Measurements from ENCODE around the gene CGB8. TPM values are rescaled to one million over a fixed set of nuclear protein-coding genes. Genes with fewer than 3 reads are reported as not detected.
A peak's percentile ranks its signal among the peaks of the same experiment; 100 is the strongest.
"Not testable (repeated sequence)": the region's sequence is repeated elsewhere in the genome, so short reads cannot be mapped to it uniquely, and the experiment has no call there.

Gene CGB8
- total RNA-seq, 2 donors from 2014 or later, result not detected

DNA sequence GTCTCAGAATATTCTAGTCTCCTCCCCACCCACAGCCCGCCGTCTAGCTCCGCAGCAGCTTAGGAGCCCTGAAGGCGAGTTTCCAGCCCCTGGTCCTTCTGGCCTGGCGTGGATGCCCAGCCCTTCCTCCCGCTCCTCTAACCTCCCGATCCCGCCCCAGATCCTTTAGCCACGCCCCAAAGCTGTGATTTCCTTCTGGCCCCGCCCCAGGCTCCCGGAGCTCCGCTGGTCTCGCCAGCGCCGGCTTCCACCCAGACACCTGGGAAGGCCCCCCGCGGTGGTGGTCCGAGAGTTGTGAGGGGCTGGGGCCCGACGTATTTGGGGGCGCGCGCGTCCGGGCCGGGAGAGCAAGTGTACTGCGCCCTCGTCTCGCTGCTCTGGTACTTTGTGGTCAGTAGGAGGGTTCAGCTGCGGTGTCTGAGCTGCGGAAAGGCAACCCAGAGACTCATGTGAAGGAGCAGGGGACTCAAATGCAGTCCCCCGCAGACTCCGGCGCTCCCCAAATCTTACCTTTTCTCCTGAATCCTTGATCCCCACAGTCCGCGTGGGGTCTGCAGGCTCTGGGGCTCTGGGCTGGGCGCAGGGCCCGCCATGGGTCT, 8.8 kb upstream of the CGB8 start, which contains the start of gene CGB7:
Gene CGB7, minus strand, starts transcription at position 114 of the 599 bp plus-strand sequence. CDS start 2,374 bp downstream, outside the sequence.
- peaks cover 15% of the 10 kb centered on the region in 2 donors for H3K4me1 Mint-ChIP-seq (ENCODE audit: low read depth in 2 of 2)
- H3K4me3 Mint-ChIP-seq, result peak within 1 kb of the TSS; percentile 82
- DNase-seq (ENCODE audit: low spot score) (no peak), ATAC-seq (peak; percentile 25 to 48)
- H3K36me3 Mint-ChIP-seq, result no peaks in the 10 kb centered on the region
- H3K9me3 Mint-ChIP-seq, result no peaks in the 10 kb centered on the region
- H3K27ac Mint-ChIP-seq, result peak within 1 kb of the TSS in 1 of 2 donors; percentile 48
- peaks cover 23 to 32% of the 10 kb centered on the region in 2 donors for H3K27me3 Mint-ChIP-seq

DNA sequence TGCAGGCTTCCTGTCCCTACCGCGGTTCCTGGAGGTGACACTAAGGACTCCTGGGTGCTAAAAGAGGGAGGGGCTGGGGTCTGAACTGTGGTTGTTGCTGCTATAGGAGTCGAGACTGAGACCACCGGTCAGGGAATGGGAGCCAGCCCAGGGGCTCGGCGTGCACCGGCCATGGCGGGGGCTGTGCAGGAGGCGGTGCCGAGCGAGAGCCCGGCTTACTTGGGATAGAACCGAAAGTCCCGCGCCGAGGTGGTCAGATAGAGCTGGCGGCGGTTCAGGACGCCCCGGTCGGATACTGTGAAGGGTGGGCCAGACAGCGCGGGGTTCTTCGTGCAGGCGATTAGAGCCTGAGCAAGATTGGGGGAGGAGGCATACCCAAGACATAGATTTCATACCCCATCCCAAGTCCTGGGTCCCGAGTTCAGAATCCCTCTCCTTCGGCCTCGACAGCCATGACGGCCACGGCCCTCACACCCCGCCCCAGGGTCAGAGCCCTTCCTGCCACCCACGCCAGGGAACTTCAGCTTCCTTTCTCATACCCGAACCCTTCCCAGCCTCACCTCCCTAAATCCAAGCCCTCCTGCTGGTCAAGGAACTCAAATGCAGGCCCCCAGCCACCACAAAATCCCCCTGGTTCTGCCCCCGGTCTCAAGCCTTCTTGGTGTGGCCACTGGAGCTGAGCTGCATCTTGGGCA, 8.1 kb upstream of the CGB8 start:
- ATAC-seq, result peak in 1 of 2 donors; percentile 26
- Mint-ChIP-seq H3K4me1 (ENCODE audit: low read depth in 2 of 2) (peaks cover 15% of the 10 kb centered on the region in 2 donors), H3K4me3 (peak overlapping the region; percentile 82), H3K27me3 (peaks cover 23 to 32% of the 10 kb centered on the region in 2 donors), H3K27ac (peak overlapping the region in 1 of 2 donors; percentile 48)
- DNase-seq (ENCODE audit: low spot score); H3K9me3 Mint-ChIP-seq; H3K36me3 Mint-ChIP-seq: not testable (repeated sequence)

DNA sequence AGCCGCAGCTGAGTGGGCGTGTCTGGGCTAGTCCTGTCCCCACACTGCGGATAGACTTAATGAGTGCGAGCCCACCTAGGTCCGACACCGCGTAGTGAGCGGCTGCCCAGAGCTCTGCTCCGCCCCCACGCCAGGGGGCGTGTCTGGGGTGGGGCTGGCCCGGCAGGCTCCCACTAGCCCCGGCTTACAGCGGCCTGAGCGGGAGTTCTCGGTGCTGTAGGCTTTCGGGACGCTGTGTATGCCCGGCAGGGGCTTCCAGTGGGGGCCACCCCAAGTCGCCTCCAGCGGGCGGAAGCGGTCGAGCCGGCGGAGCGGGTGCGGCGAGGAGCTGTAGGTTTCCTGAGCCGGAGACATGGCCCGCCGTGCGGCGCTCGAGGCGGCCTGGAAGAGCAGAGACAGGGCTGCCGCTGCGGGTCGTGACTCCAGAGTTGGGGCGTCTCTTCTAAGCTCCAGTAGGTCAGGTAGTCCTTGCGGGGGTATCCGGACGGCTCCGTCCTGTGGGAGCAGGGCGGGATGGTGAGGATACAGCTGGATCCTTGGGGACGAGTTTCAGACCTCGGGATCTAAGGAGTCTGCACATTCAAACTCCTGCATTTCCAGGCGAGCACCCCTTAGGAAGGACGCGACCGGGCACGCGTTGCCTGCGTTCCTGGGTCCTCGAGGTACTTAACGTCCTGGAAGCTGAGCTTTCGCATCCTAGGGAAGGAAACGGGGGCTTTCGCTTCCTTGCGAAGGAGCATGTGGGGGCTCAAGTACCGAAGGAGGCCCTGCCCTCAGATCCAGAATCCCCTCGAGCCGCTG, 7.4 kb upstream of the CGB8 start:
- Mint-ChIP-seq H3K36me3 (no peaks in the 10 kb centered on the region), H3K4me1 (ENCODE audit: low read depth in 2 of 2) (peaks cover 13 to 15% of the 10 kb centered on the region in 2 donors), H3K27me3 (peaks cover 23 to 32% of the 10 kb centered on the region in 2 donors), H3K27ac (no peak overlapping the region), H3K4me3 (peak overlapping the region; percentile 82), H3K9me3 (no peaks in the 10 kb centered on the region)
- ATAC-seq (peak; percentile 81 to 89), DNase-seq (ENCODE audit: low spot score) (peak; percentile 70)

DNA sequence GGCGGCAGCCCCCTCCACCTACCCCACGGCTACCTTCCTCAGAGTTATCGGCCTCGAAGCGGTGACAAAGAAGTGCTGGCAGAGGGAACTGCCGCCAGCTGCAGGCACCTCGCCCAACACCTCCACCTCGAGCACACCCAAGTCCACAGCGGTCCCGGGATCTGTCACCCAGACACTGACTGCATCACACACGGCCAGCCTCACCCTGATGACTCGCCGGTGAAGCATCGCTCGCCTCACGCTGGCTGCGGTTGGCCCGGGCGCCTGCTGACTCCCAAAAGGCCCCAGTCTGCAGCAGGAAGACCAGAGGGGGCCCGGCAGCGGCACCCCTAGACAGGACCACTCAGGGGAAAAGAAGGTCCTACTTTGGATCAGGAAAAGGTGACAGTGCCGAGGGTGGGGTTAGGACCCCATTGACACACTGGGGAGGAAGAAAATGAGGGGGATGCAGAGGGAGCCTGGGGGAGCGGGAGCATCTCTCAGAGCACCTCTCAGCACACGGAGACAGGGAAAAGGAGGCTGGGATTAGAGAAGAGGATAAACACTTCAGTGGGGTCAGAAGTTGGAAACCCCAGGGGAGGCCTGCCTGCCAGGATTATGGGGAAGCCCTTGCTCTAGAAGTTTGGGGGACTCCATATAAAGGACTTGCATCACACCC, 1.6 kb upstream of the CGB8 start:
- not testable (repeated sequence) for ATAC-seq, H3K4me3 Mint-ChIP-seq

DNA sequence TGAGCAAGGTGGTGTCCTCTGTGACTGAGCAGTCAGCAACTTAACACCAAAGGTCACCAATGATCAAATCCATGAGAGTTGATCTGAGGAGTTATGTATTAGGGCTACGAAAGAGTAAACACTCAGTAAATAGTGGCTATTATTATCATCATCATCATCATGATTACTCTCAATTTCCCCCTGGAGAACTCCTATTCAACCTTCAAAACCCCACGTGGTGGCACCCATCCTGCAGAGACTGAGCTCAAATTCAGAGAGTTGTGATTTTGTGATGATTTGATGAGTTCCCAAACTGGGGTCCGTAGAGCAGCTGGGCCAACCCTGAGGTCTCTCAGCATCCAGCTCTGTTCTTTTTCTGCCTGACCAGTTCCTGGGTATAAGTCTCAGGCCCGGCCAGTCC, 923 bp upstream of the CGB8 start:
- not testable (repeated sequence) for H3K9me3 Mint-ChIP-seq; ATAC-seq; H3K27me3 Mint-ChIP-seq; H3K36me3 Mint-ChIP-seq; H3K27ac Mint-ChIP-seq; H3K4me1 Mint-ChIP-seq (ENCODE audit: low read depth in 2 of 2); DNase-seq (ENCODE audit: low spot score); H3K4me3 Mint-ChIP-seq

More for the DNA sequence above, 1.6 kb upstream of the CGB8 start:
- not testable (repeated sequence) for DNase-seq (ENCODE audit: low spot score); H3K27ac Mint-ChIP-seq; H3K9me3 Mint-ChIP-seq; H3K4me1 Mint-ChIP-seq (ENCODE audit: low read depth in 2 of 2); H3K36me3 Mint-ChIP-seq; H3K27me3 Mint-ChIP-seq

DNA sequence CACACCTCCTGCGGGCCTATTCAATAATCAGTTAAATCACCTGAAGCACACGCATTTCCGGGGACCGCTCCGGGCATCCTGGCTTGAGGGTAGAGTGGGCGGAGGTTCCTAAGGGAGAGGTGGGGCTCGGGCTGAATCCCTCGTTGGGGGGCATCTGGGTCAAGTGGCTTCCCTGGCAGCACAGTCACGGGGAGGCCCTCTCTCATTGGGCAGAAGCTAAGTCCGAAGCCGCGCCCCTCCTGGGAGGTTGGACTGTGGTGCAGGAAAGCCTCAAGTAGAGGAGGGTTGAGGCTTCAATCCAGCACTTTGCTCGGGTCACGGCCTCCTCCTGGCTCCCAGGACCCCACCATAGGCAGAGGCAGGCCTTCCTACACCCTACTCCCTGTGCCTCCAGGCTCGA, 5.4 kb downstream of the CGB8 start, which contains the start of gene CGB5:
Gene CGB5, plus strand, starts transcription at position 301 of the 400 bp plus-strand sequence. CDS start 362 bp downstream, outside the sequence.
- ATAC-seq; H3K4me3 Mint-ChIP-seq; H3K9me3 Mint-ChIP-seq; H3K27me3 Mint-ChIP-seq; H3K4me1 Mint-ChIP-seq (ENCODE audit: low read depth in 2 of 2); H3K27ac Mint-ChIP-seq; DNase-seq (ENCODE audit: low spot score); H3K36me3 Mint-ChIP-seq: not testable (repeated sequence)

DNA sequence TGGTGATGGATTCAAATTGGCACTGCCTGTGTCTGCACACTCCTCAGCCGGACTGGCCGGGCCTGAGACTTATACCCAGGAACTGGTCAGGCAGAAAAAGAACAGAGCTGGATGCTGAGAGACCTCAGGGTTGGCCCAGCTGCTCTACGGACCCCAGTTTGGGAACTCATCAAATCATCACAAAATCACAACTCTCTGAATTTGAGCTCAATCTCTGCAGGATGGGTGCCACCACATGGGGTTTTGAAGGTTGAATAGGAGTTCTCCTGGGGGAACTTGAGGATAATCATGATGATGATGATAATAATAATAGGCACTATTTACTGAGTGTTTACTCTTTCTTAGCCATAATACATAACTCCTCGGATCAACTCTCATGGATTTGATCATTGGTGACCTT, 6.2 kb downstream of the CGB8 start:
- DNase-seq (ENCODE audit: low spot score); H3K36me3 Mint-ChIP-seq; H3K27ac Mint-ChIP-seq; H3K27me3 Mint-ChIP-seq; H3K4me3 Mint-ChIP-seq; H3K4me1 Mint-ChIP-seq (ENCODE audit: low read depth in 2 of 2); H3K9me3 Mint-ChIP-seq; ATAC-seq: not testable (repeated sequence)

DNA sequence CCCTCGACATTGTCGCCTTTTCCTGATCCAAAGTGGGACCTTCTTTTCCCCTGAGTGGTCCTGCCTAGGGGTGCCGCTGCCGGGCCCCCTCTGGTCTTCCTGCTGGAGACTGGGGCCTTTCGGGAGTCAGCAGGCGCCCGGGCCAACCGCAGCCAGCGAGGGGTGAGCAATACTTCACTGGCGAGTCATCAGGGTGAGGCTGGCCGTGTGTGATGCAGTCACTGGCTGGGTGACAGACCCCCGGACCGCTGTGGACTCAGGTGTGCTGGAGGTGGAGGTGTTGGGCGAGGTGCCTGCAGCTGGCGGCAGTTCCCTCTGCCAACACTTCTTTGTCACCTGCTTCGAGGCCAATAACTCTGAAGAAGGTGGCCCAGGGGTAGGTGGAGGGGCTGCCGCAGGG, 6.7 kb downstream of the CGB8 start:
- no peak overlapping the region for H3K27ac Mint-ChIP-seq
- H3K4me1 Mint-ChIP-seq (ENCODE audit: low read depth in 2 of 2), result no peaks in the 10 kb centered on the region
- no peaks in the 10 kb centered on the region for H3K9me3 Mint-ChIP-seq
- no peaks in the 10 kb centered on the region for H3K27me3 Mint-ChIP-seq
- no peaks in the 10 kb centered on the region for H3K36me3 Mint-ChIP-seq
- DNase-seq (ENCODE audit: low spot score), result no peak
- H3K4me3 Mint-ChIP-seq, result no peak overlapping the region
- no peak for ATAC-seq

DNA sequence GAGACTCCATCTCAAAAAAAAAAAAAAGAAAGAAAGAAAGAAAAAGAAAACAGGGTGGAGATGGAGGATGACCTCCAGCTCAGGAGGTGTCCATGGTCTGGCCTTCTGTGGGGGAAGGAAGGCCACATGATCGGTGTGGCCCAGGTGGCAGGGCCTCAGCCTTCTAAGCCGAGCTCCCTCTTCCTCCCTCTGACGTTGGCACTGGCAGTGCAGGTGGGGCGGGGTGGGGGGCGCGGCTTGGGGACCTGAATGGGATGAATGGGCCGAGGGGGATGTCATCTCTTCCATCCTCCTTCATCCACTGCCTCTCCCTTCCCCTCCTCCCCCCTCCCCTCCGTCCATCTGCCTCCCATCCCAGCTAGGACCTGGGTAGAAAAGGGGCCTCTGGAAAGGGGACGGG, 9.2 kb downstream of the CGB8 start:
- H3K4me1 Mint-ChIP-seq (ENCODE audit: low read depth in 2 of 2); DNase-seq (ENCODE audit: low spot score); H3K27ac Mint-ChIP-seq; H3K36me3 Mint-ChIP-seq; H3K27me3 Mint-ChIP-seq; H3K4me3 Mint-ChIP-seq; ATAC-seq; H3K9me3 Mint-ChIP-seq: not testable (repeated sequence)

DNA sequence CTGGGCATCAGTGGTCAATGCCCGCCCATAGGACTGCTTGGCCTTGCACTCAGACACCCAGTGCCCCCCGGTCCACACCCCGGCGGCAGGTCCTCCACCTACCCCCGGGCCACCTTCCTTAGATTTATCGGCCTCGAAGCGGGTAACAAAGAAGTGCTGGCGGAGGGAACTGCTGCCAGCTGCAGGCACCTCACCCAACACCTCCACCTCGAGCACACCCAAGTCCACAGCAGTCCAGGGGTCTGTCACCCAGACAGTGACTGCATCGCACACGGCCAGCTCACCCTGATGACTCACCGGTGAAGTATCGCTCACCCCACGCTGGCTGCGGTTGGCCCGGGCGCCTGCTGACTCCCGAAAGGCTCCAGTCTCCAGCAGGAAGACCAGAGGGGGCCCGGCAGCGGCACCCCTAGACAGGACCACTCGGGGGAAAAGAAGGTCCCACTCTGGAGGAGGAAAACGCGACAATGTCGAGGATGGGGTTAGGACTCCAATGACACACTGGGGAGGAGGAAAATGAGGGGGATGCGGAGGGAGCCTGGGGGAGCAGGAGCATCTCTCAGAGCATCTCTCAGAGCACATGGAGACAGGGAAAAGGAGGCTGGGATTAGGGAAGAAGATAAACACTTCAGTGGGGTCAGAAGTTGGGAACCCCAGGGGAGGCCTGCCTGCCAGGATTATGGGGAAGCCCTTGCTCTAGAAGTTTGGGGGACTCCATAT, 10.2 kb downstream of the CGB8 start:
- H3K4me3 Mint-ChIP-seq; H3K27ac Mint-ChIP-seq; H3K4me1 Mint-ChIP-seq (ENCODE audit: low read depth in 2 of 2); ATAC-seq; H3K27me3 Mint-ChIP-seq; DNase-seq (ENCODE audit: low spot score); H3K9me3 Mint-ChIP-seq; H3K36me3 Mint-ChIP-seq: not testable (repeated sequence)

DNA sequence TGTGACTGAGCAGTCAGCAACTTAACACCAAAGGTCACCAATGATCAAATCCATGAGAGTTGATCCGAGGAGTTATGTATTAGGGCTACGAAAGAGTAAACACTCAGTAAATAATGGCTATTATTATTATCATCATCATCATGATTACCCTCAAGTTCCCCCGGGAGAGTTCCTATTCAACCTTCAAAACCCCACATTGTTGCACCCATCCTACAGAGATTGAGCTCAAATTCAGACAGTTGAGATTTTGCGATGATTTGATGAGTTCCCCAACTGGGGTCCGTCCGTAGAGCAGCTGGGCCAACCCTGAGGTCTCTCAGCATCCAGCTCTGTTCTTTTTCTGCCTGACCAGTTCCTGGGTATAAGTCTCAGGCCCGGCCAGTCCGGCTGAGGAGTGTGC, 10.8 kb downstream of the CGB8 start:
- ATAC-seq; H3K36me3 Mint-ChIP-seq; DNase-seq (ENCODE audit: low spot score); H3K9me3 Mint-ChIP-seq; H3K27ac Mint-ChIP-seq; H3K27me3 Mint-ChIP-seq; H3K4me1 Mint-ChIP-seq (ENCODE audit: low read depth in 2 of 2); H3K4me3 Mint-ChIP-seq: not testable (repeated sequence)

DNA sequence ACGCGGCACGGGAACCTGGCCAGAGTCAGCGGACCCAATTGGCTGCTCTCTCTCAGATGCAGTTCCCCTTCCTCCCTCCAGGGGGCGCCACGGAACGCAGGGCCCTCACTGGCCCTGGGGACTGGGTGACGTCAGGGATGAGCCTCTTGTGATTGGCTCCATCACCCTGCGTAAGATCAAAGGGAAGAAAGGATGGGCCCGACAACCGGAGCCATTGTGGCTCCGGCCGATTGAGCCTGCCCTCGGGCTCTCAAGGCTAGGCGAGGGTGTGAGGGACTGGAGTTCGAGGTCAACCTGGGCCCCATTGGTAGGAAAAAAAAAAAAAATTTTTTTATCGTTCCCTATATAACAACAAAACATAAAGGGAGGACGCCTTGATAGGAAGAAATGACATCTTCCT, 12.1 kb downstream of the CGB8 start, which contains the start of gene CGB1:
Gene CGB1, minus strand, starts transcription at position 81 of the 400 bp plus-strand sequence. CDS start 184 bp downstream, outside the sequence.
- not testable (repeated sequence) for H3K4me3 Mint-ChIP-seq; H3K27me3 Mint-ChIP-seq; H3K27ac Mint-ChIP-seq; H3K4me1 Mint-ChIP-seq (ENCODE audit: low read depth in 2 of 2); DNase-seq (ENCODE audit: low spot score); H3K36me3 Mint-ChIP-seq; H3K9me3 Mint-ChIP-seq
- ATAC-seq, result peak; percentile 56 to 64

Measured in natural killer cell treated with Interleukin-12 subunit alpha and Interleukin-12 subunit beta and Interleukin-15 and Interleukin-18, amount 100 ng/mL, for 72 hours (primary cell).